Stimulated activated CD8-positive, alpha-beta memory T cell treated with anti-CD3 and anti-CD28 coated beads, Interleukin-7, amount 100 ng/mL, for 4 hours (primary cell): Measurements from ENCODE around the gene ZDHHC16.
"Not testable (repeated sequence)": the region's sequence is repeated elsewhere in the genome, so short reads cannot be mapped to it uniquely, and the experiment has no call there.

Experiments
- DNase-seq, 2 donors: peaks; one replicate each; pipeline ENCODE4 v3.0.0-alpha.2; 2020; ENCODE audit warnings: low read depth in 2 of 2

The ZDHHC16 gene

DNA sequence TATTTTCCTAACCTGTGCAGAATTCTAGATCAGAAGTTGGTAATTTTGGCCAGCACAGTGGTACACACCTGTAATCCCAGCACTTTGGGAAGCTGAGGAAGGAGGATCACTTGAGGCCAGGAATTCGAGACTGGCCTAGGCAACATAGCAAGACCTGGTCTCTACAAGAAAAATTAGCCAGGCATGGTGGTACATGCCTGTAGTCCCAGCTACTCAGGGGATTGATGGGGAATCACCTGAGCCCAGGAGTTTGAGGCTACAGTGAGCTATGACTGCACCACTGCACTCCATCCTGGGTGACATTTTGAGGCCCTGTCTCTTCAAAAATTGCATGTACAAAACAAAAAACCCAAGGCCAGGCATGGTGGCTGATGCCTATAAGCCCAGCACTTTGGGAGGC, 11.4 kb upstream of the ZDHHC16 start:
- no peak for DNase-seq

DNA sequence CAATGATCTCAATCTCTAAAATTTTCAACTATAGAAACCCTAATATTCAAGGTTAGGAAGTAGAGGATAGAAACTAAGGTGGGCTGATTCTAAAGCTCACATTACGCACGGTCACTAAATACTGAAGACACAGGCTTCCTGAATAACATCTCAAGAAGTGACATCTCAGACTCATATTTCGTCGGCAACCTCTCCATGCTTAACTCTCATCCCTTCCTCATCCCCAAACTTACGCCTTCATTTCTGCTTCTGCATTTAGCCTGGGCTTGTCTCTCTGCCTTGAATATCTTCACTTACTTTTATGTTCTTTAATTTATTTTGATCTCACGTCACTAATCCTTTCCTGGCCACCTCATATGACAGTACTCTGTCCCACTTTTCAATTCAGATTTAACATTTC, 10.8 kb upstream of the ZDHHC16 start:
- no peak for DNase-seq

DNA sequence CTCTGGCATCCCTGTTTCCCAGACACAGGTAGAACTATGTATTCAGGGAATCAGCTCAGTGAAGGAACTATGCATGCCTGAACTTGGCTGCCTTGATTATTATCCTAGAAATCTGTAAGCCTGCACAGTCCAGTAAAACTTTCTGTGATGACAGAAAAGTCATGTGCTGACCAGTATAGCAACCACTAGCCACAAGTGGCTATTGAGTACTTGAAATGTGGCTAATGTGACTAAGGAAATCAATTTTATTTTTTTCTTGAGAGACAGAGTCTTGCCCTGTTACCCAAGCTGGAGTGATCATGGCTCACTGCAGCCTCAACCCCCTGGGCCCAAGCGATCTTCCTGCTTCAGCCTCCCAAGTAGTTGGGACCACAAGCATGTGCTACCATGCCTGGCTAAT, 3.7 kb upstream of the ZDHHC16 start:
- DNase-seq: no peak

DNA sequence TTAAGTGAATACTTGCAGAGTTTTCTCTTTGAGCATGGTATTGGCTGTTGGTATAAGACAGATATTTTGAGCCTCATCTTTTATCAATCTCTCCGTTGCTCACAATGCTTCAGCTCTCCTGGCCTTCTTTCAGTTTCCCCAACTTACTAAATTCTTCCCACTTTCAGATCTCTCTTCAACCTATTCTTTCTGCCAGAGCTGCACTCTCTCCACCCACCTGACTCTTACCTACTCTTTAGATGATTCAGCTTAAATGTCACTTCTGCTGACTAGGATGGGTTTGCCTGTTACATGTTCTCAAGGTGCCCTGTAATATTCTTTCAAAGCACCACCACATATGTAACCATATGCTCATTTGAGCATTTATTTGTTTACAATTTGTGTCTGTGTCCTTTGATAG, 1.8 kb upstream of the ZDHHC16 start:
- DNase-seq: no peak

DNA sequence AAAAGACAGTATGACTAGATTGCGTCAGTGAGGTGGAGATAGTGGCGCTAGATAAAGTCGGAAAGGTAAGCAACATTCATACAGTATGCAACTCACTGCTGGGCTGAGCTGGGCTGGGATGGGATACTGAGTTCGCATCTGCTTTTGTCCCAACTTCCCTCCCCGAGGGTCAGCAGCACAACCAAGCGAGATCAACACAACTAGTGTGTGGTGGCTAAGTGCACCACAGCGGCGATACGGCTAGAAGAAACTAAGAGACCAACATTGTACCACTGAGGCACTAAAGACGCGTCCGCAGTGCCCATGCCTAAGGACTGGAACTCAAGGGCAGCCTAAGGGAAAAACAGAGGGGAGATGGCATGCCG, 636 bp upstream of the ZDHHC16 start:
- no peak for DNase-seq

DNA sequence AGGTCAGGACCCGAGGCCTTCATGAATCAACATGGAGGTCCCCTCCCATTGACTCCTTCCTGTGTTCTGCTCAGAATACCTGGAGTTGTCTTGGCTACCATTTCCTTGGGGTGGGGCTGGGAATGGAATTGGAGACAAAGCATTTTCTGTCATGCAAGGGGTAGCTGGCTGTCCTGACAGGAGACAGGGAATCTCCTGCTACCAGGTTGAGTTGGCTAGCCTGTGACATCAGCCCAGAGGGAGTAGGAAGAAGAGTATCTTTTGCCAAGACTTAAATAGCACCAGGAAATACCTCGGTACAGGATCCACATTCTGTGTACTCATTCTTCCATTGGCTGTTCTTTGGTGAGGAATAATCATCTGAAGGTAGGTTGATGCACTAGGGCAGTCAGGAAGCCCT, 4.9 kb downstream of the ZDHHC16 start:
- no peak for DNase-seq

DNA sequence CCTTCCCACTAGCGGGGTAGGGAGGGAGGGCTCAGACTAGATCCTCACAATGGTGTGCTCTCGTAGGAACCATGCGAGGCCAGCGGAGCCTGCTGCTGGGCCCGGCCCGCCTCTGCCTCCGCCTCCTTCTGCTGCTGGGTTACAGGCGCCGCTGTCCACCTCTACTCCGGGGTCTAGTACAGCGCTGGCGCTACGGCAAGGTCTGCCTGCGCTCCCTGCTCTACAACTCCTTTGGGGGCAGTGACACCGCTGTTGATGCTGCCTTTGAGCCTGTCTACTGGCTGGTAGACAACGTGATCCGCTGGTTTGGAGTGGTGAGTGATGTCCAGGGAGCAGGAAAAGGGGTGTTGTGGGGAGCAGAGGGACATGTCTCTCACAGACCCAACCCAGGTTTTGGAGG, 5.6 kb downstream of the ZDHHC16 start:
- no peak for DNase-seq

DNA sequence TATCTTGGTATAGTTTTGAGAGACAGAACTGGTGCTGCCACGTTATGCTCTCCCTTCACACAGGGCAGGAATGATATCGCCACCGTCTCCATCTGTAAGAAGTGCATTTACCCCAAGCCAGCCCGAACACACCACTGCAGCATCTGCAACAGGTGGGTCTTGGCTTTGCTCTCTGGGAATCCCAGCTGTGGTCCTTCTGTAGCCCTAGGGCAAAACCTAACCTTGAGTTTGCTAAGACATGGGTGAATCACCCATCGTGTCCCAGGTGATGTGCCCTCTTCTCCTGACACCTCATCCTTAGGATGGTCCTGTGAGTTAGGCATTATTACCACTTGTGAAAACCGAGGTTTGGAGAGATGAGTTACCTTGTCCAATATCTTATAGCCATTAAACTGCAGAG, 6.4 kb downstream of the ZDHHC16 start:
- no peak for DNase-seq

DNA sequence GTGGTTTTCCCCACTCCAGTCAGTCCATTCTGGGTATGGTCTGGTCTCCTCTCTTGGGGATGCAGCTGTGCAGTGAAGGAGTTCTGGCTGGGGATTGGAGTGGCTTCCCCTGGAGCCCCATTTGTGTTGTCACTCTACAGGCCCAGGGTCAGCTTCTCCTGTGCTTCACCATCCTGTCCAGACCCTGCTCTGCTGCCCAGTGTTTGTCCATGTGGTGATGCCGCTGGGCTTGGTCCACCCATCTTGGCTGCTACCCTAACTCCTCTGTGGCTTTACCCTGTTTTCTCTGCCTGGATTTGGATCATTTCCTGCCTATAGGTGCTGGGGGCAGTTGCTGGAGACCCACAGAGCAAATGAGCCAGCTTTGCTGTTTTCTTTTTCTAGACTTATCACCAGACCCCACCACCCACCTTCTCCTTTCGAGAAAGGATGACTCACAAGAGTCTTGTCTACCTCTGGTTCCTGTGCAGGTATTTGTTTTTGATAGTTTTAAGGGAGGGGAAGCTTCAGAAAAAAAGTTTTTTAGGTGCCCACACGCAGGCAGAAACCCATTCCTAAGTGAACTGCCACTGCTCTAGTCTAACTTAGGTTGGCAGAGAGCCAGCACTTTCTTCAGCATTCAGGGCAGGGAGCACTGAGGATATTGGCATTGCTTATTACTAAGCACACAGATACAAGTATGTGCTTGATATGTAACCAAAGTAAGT, 8.5 kb downstream of the ZDHHC16 start:
- peak in 1 of 2 donors; percentile 15 for DNase-seq

DNA sequence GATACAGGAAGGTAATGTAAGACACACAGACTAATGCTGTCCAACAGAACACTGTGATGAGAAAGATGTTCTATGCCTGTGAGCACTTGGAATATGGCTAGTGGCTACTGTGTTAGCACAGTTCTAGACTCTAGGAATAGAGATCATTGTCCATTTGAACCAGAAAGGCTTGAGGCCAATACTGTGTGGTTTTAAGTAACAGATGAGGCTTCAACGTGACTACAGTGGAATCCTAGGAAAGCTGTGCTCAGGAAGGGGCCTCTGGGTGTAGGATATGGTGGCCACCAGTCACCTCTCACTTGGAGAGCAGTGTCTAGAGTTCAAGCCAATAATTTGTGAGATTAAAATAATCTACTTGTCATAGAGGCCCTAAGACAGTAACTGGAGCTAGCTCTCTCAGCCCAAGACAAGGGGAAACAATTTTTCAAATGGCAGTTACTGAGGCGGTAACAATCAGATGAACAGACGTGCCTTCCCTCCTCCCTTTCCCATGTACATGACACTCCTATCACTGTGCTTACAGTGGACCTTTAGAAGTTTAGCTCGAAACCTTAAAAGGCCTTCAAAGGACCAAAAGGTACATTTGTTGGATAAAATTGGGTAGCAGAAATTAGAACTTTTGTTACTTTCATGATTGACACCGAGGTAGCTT, 10.2 kb downstream of the ZDHHC16 start:
- no peak for DNase-seq

DNA sequence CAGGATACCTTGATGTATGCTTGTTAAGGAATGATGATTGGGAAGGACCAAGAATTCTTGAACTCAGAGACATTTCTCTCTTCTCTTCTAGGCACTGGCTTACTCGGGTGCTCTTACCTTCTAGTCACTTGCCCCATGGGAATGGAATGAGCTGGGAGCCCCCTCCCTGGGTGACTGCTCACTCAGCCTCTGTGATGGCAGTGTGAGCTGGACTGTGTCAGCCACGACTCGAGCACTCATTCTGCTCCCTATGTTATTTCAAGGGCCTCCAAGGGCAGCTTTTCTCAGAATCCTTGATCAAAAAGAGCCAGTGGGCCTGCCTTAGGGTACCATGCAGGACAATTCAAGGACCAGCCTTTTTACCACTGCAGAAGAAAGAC, 10.7 kb downstream of the ZDHHC16 start:
- DNase-seq: no peak

DNA sequence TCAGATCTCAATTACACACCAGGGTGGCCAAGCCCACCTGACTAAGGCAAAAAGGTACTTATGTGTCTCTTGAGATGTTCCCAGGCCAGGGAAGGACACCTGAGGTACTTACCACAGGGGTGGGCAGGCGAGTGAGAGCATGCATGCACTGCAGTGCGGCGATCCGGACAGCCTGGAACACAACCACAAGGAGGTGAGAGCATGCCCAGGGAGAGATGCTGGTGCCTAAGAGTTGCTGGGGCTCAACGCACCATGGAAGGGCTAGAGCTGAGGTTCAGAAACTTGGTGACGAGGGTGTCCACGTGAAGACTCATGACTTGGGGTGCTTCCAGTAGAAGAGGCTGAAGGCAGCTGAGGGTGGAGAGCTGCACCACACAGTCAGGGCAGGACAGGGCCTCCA, 13.1 kb downstream of the ZDHHC16 start:
- DNase-seq: no peak

DNA sequence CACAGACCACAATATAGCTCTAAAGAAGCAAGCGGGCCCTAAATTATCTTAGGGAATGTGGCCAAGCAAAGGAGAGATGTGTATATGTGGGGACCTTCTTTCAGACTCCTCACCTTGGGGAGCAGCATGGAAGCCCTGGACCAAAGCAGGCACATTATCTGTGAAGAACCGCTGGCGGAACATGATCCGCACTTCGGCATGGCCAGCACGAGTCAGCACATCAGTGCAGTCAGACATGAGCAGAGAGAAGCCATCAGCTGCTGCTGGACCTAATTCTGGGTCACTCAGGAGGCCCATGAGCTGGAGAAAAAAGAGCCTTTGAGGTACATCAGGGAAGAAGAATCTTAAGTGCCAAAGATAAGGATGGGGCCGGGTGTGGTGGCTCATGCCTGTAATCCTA, 14.0 kb downstream of the ZDHHC16 start:
- no peak for DNase-seq

DNA sequence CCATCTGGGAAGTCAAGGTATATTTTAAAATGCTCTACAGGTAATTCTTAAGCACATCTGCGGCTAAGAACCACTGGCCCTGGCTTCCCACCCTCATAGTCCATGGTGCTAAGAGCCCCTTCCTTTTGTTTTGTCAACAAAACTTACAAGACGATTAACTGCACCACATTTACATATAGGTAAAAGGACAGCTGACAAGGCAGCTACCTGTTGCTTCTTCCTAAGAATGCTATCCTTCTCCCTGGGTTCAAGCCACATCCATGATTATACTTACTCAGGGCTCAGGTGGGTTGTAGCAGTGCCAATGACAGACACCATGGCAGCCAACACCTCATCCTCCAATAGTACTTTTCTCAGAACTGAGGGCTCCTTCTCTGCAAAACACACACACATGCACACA, 16.3 kb downstream of the ZDHHC16 start:
- no peak for DNase-seq

DNA sequence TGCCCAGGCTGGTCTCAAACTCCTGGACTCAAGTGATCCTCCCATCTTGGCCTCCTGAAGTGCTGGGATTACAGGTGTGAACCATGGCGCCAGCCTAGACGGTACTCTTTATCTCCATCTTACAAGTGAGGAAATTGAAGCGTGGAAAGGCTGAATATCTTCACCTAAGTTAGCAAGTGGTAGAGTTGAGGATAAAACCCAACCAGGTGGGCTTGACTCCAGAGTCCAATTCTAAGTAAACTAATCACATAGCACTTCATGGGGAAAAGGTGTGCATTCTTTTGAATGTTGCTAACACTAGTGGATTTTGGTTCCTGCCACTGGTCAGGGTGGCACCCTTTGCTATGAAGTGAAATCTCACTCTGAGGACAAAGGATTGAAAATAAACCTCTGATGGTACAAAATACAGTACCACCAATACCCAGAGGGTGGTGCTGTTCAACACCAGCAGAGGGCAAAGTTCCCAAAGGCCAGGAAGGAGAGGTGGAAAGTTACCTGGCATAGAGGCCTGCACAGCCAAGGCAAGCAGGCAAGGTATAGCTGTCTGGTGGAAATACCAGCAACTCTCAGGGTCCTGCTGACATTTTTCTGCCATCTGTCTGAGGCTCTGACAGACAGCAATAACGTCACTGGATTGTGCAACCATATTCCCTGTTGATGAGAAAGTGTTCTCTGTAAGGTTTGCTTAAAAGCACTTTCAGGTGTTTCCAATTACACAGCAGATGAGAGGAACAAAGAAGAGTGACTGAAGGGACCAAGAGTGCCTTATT, 17.6 kb downstream of the ZDHHC16 start:
- DNase-seq: no peak

DNA sequence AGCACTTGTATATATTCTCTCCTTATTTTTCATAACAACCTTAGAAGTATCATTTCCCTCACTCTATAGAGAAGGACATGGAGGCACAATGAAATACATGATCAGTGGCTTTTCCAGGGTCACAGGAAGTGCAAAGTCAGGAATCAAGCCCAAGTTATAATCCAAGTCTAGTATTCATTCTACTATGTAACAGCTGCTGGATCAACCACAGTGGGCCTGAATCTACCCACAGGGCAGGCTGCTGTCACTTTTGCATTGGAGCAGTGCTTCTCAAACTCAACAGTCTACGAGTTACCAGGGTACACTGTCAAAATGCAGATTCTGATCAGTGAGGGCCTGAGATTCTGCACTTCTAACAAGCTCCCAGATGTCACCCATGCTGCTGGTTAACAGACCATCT, 18.3 kb downstream of the ZDHHC16 start:
- no peak for DNase-seq

DNA sequence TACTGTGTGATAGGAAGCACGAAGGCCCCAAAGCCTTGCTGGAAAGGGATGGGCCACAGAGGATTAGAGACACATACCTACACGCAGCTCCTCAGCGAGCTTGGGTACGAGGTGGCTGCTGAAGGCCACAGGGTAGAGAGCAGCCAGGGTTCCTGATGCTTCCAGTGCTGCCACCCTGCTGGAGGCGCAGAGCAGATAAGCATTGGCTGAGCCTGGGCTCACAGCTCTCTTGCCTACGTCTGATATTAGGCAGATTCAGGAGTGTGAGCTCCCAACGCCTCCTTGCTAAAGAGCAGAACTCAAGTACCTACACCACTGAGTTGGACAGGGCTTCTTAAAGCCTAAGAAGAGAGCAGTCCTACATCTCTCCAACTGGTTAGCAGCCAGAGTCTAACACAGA, 20.0 kb downstream of the ZDHHC16 start:
- DNase-seq: no peak

DNA sequence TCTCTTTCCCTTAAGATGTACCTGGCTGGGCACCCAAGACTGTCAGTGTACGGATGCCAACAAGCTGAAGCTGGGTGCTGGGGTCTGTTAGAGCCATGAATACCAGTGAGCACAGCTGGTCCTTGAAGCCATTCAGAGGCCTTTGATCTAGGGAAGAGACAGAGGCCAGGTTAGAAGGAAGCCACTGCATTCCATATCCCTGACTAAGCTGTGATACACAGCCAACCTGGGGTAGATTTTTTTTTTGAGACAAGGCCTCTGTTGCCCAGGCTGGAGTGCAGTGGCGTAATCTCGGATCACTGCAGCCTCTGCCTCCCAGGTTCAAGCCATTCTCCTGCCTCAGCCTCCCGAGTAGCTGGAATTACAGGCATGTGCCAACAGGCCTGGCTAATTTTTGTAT, 20.8 kb downstream of the ZDHHC16 start:
- DNase-seq: no peak

DNA sequence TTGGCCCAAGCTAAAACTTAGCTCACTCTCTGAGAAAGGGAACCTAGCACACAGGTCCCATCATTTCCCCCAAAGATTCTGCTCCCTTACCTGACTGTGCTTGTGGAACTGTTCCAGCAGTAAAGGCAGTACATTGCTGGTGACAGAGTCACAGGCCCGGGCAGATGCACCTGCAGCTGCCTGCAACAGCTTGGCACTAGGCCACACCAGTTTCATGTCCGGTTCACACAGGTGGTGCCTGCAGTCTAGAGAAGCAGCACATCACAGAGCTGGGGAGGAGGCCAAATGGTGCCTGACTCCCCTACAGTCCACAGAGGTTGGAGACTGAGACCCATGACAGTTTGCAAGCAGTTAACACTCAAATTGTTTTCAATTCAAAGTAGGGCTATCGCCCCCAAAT, 22.2 kb downstream of the ZDHHC16 start:
- no peak for DNase-seq

DNA sequence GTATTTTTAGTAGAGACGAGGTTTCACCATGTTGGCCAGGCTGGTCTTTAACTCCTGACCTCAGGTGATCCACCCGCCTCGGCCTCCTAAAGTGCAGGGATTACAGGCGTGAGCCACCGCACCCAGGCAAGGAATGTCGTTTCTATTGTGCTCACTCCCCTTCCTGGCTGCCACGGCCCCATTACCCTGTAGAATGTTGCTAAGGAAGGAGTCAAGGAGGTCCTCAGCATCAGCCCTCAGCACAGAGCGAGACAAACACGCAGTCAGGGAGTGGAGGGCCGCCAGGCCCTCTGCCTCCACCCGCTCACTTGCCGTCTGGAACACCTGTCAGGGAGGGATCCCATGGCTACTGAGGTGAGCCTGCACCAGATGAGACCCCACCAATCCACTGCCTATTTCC, 22.8 kb downstream of the ZDHHC16 start:
- not testable (repeated sequence) for DNase-seq

DNA sequence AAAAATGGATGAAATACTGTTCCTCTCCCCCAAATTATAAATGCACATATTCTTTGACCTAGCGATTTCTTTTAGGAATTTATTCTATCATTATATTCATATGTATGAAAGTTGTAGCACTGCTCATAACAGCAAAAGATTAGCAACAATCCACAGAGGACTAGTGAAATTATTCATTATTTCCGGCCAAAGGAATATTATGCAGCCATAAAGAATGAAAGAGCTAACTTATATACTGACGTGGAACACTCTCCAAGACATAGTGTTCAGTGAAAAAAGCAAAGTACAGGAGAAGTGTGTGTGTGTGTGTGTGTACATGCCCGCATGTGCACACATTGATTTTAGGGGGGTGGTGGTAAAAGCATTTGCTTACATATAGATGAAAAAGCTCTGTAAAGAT, 28.9 kb downstream of the ZDHHC16 start:
- DNase-seq: no peak

DNA sequence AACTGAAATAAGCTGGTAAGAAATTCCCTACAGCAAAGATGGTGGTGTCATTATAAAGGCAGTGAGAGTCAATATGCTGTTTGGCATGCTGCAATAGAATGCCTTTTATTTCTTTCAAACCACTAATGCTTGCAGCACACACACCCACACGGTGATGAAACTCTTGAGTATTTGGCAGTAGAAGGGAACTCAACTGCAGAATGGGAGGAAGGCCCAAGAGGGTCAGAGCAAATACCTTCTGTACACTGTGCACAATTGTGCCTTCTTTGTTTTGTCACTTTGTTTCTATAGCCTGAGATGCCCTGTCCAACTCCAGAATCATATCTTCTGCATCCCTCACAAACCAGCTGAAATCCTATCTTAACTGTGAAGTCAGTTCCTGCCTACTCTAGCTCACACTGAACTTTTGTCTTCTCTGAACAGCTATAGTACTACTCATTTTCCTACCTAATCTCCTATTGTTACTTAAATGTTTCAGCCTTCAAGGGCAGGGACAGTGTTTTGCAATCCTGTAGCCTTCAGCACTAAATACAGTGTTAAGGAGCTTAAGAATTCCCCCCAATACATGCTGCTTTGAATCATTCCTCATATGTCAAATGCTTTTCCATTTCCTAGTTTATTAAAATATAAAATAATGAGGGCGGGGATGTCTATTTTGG, 30.1 kb downstream of the ZDHHC16 start:
- DNase-seq: no peak

DNA sequence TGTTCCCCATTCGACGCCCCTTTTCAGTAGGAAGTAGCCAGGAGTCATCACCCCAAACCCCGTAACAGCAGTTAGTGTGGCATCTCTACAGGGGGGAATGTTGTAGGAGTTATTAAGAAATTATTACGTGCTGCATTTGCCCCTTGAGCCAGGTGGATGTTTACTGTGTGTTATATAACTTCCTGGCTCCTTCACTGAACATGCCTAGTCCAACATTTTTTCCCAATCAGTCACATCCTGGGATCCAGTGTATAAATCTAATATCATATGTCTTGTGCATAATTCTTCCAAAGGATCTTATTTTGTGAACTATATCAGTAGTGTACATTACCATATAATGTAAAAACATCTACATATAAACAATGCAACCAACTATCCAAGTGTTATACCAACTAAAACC, 33.4 kb downstream of the ZDHHC16 start:
- not testable (repeated sequence) for DNase-seq
